Measurements from ENCODE around the gene UBE2S.
A peak's percentile ranks its signal among the peaks of the same experiment; 100 is the strongest.

The UBE2S gene

DNA sequence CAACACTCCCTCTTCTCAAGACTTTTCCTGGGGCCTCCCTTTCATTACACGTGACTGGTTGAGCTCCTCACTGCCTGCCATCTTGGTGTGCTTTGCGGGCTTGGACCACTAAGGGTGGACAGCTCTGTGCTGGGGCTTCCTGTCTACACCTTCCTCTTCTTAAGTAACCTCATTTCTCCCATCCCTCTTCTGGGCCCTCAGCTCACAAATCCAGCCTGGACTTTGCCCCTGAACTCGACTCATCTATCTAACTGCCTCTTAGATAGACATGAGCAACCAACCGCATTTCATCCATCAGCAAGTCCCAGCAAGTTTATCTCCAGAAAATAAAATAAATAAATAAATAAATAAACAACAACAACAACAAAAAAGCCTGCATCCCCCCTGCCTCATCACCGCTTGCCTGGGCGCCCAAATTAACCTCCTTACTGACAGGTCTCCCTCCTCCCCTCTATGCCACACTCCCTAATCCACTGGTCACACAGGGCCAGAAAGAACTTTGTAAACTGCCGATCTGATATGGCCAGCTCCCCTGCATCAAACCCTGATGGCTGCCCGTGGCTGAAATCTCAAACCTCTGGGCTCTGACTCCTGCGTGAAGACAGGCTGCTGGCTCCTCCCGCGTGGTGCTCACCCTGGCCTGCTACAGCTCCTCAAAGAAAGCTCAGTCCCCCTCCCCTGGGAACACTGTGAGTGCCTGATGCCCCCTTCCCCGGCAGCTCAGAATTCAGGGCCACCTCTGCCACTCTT is 46.1 kb upstream of the UBE2S start:
- Histone ChIP-seq H3K27ac (ENCODE audit: extremely low read depth, low read depth, low read length) (no peak overlapping the region), H3K4me1 (ENCODE audit: control insufficient read depth, insufficient read depth, low read length) (no peaks in the 10 kb centered on the region), H3K4me3 (ENCODE audit: low read depth, low read length) (no peak overlapping the region), H3K9me3 (ENCODE audit: control insufficient read depth, insufficient read depth, low read depth, low read length) (no peaks in the 10 kb centered on the region), H3K36me3 (ENCODE audit: control insufficient read depth in 2 of 2, insufficient read depth in 1 of 2, low read length in 2 of 2) (no peaks in the 10 kb centered on the region)
- ChIA-PET CTCF (interaction anchor here (0.5 to 3.2 kb wide), 14 partner anchors 9 to 366 kb away, joined by 3 to 19 read pairs (median 4); no protein-coding TSS in a partner anchor), POLR2A (interaction anchor here (0.6 to 1.4 kb wide), 5 partner anchors 8 to 46 kb away, joined by 3 to 6 read pairs (median 4); partner anchors contain the start of genes ISOC2, SHISA7, UBE2S and ZNF628)
- TF ChIP-seq ZNF529 (tag by site-specific recombination; IDR thresholded peaks at IDR 0.05; ENCODE audit: insufficient replicate concordance) (no peak), ZNF175 (tag by site-specific recombination; IDR thresholded peaks at IDR 0.05) (no peak), ZNF664 (tag by site-specific recombination; IDR thresholded peaks at IDR 0.05) (0 out of 2 replicates have a peak, but pooled peaks have one; percentile 11), ZNF174 (tag by site-specific recombination; IDR thresholded peaks at IDR 0.05) (no peak), ZBTB17 (tag by site-specific recombination; IDR thresholded peaks at IDR 0.05) (peak; percentile 64), REST (tag by site-specific recombination; IDR thresholded peaks at IDR 0.05) (0 out of 2 replicates have a peak, but pooled peaks have one; percentile 7), ZNF2 (tag by site-specific recombination; IDR thresholded peaks at IDR 0.05) (no peak), ZFP41 (tag by site-specific recombination; IDR thresholded peaks at IDR 0.05; ENCODE audit: borderline replicate concordance) (no peak)

- Histone ChIP-seq H3K4me3 (ENCODE audit: low read depth, low read length) (no peak overlapping the region), H3K36me3 (ENCODE audit: control insufficient read depth in 2 of 2, insufficient read depth in 1 of 2, low read length in 2 of 2) (no peaks in the 10 kb centered on the region), H3K27ac (ENCODE audit: extremely low read depth, low read depth, low read length) (no peak overlapping the region), H3K9me3 (ENCODE audit: control insufficient read depth, insufficient read depth, low read depth, low read length) (no peaks in the 10 kb centered on the region), H3K4me1 (ENCODE audit: control insufficient read depth, insufficient read depth, low read length) (no peaks in the 10 kb centered on the region)
- ChIA-PET POLR2A (interaction anchor here (0.6 to 1.4 kb wide), 4 partner anchors 9 to 193 kb away, joined by 3 to 6 read pairs (median 4); partner anchors contain the start of genes ISOC2, UBE2S and ZNF628), CTCF (interaction anchor here (0.5 to 3.2 kb wide), 15 partner anchors 8 to 365 kb away, joined by 3 to 19 read pairs (median 4); no protein-coding TSS in a partner anchor)
- no peak for TF ChIP-seq ZFP3 (tag by site-specific recombination; IDR thresholded peaks at IDR 0.05; ENCODE audit: low read depth)
- TF ChIP-seq KLF1 (tag by site-specific recombination; IDR thresholded peaks at IDR 0.05), result no peak
- no peak for TF ChIP-seq ZNF600 (tag by site-specific recombination; IDR thresholded peaks at IDR 0.05)
- TF ChIP-seq ZNF654 (tag by site-specific recombination; IDR thresholded peaks at IDR 0.05; ENCODE audit: low read depth), result no peak
- no peak for TF ChIP-seq ZBTB17 (tag by site-specific recombination; IDR thresholded peaks at IDR 0.05)
- peak; percentile 86 for TF ChIP-seq PRDM10 (tag by site-specific recombination; IDR thresholded peaks at IDR 0.05)
- TF ChIP-seq ZNF114 (tag by site-specific recombination; IDR thresholded peaks at IDR 0.05), result no peak
- no peak for TF ChIP-seq ZNF169 (tag by site-specific recombination; IDR thresholded peaks at IDR 0.05)
- TF ChIP-seq ZNF558 (tag by site-specific recombination; IDR thresholded peaks at IDR 0.05), result no peak
- no peak for TF ChIP-seq OSR2 (tag by site-specific recombination; IDR thresholded peaks at IDR 0.05)
- TF ChIP-seq YY1 (tag by site-specific recombination; IDR thresholded peaks at IDR 0.05), result no peak
- TF ChIP-seq ZNF335 (tag by site-specific recombination; conservative IDR thresholded peaks at IDR 0.05), result no peak
- no peak for TF ChIP-seq ZNF48 (tag by site-specific recombination; IDR thresholded peaks at IDR 0.05)
- no peak for TF ChIP-seq REST (tag by site-specific recombination; IDR thresholded peaks at IDR 0.05)
- TF ChIP-seq BCL11A (tag by site-specific recombination; IDR thresholded peaks at IDR 0.05; ENCODE audit: low read depth), result no peak
These were observed 45.3 kb upstream of the UBE2S start for GRCh38 chr19:55452749-55453346.

Measured in HEK293 (cell line).